Fibroblast of lung (primary cell): ENCODE results near the gene COL2A1. TPM values are rescaled to one million over a fixed set of nuclear protein-coding genes. Genes with fewer than 3 reads are reported as not detected.

Source experiments
- DNase-seq, 2 donors: peaks; one replicate each; pipeline versions ENCODE4 v3.0.0 to v3.0.0-alpha.2; 2010; ENCODE audit warnings: low read depth in 2 of 2
- H2AFZ ChIP-seq: 2 replicates; pipeline ENCODE4 v1.5.1; 2012; ENCODE audit warnings: low read length, control low read depth, inconsistent platforms
- H3K27ac ChIP-seq: 2 replicates; pipeline ENCODE4 v1.5.1; 2011; ENCODE audit warnings: low read length, control low read depth; ENCODE audit not compliant: insufficient read depth
- H3K27me3 ChIP-seq: 2 replicates; pipeline ENCODE4 v1.5.1; 2011; ENCODE audit warnings: mild to moderate bottlenecking, low read length; ENCODE audit not compliant: control insufficient read depth, insufficient read depth
- H3K36me3 ChIP-seq: 2 replicates; pipeline ENCODE4 v1.5.1; 2011; ENCODE audit warnings: low read length; ENCODE audit not compliant: control insufficient read depth, insufficient read depth
- H3K4me1 ChIP-seq: 2 replicates; pipeline ENCODE4 v1.5.1; 2011; ENCODE audit warnings: low read length; ENCODE audit not compliant: control insufficient read depth, insufficient read depth; ENCODE audit errors: extremely low read depth
- H3K4me2 ChIP-seq: 2 replicates; pipeline ENCODE4 v1.5.1; 2011; ENCODE audit warnings: low read length, control low read depth; ENCODE audit not compliant: insufficient read depth; ENCODE audit errors: extremely low read depth
- H3K4me3 ChIP-seq, 4 experiments: fragments of 200-600 bp in 1 of 4; sonication (generic) in 1 of 4; replicated peaks in 1 of 4; 2 replicates each; pipeline ENCODE4 v1.5.1; 2011 to 2016; ENCODE audit warnings: low read length in 4 of 4, low read depth in 3 of 4, mild to moderate bottlenecking in 3 of 4, control low read depth in 2 of 4, inconsistent platforms in 1 of 4, mixed read lengths in 1 of 4; ENCODE audit not compliant: insufficient read depth in 1 of 4; ENCODE audit errors: control extremely low read depth in 1 of 4
- H3K79me2 ChIP-seq: 2 replicates; pipeline ENCODE4 v1.5.1; 2012; ENCODE audit warnings: mild to moderate bottlenecking, low read length, inconsistent platforms; ENCODE audit not compliant: control insufficient read depth, insufficient read depth
- H3K9ac ChIP-seq: 2 replicates; pipeline ENCODE4 v1.5.1; 2011; ENCODE audit warnings: mild to moderate bottlenecking, low read length, control low read depth; ENCODE audit not compliant: insufficient read depth
- H3K9me3 ChIP-seq: 2 replicates; pipeline ENCODE4 v1.5.1; 2012; ENCODE audit warnings: low read depth, low read length; ENCODE audit not compliant: control insufficient read depth, insufficient read depth
- H4K20me1 ChIP-seq: 2 replicates; pipeline ENCODE4 v1.5.1; 2011; ENCODE audit warnings: low read length; ENCODE audit not compliant: control insufficient read depth, insufficient read depth; ENCODE audit errors: extremely low read depth
- EZH2 ChIP-seq: IDR thresholded peaks from 2 replicates; pipeline ENCODE4 v1.5.1; 2012; ENCODE audit warnings: low read length, control low read depth, mild to moderate bottlenecking; ENCODE audit errors: missing control alignments
- polyA plus RNA-seq, 2 donors: library from polyadenylated mRNA; depleted of rRNA in 1 of 2; stranded (reverse) in 1 of 2; unstranded in 1 of 2; fragments of >200 nt; gene quantifications; 2 replicates each; pipeline ENCODE4 v1.2.1, GENCODE V29; 2011 to 2012; ENCODE audit warnings: missing spikeins in 1 of 2
- total RNA-seq: library from RNA; depleted of rRNA; stranded (reverse); fragments of >200 nt; gene quantifications from 2 replicates; pipeline ENCODE4 v1.2.1, GENCODE V29; 2014
- TF ChIP-seq, protein P1 (sequence below), 2 donors: IDR thresholded peaks in 1 of 2; conservative IDR thresholded peaks in 1 of 2; 1 replicate in 1 of 2; 2 replicates in 1 of 2; pipeline ENCODE4 v1.5.1; 2011 to 2012; ENCODE audit warnings: low read length in 2 of 2, control low read depth in 1 of 2, inconsistent platforms in 1 of 2, low read depth in 1 of 2, mild to moderate bottlenecking in 1 of 2

The COL2A1 gene
- total and polyA plus RNA-seq, 2 donors (not counting 1 experiment from before 2014, with no cell fraction given), result not detected

DNA sequence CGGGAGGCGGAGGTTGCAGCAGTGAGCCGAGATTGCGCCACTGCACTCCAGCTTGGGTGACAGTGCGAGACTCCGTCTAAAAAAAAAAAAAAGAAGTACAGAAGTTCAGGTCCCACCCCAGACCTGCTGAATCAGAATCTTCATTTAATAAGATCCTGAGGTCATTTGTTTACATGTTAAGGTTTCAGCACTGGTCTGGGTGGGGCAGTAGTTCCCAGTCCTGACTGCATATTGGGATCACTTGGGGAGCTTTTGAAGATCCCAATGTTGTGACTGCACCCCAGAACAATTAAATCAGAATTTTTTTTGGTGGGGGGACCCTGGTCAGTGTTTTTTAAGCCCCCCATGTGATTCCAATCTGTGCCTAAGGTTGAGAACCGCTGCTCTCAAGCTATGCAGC is 11.7 kb upstream of the COL2A1 start:
- Histone ChIP-seq H3K4me3 (no peak overlapping the region), H3K27me3 (peaks cover 14% of the 10 kb centered on the region), H3K9ac (no peak overlapping the region), H2AFZ (no peak overlapping the region), H4K20me1 (no peaks in the 10 kb centered on the region), H3K27ac (no peak overlapping the region), H3K9me3 (no peaks in the 10 kb centered on the region), H3K4me2 (no peak overlapping the region), H3K4me1 (no peaks in the 10 kb centered on the region), H3K36me3 (no peaks in the 10 kb centered on the region), H3K79me2 (no peaks in the 10 kb centered on the region)
- no peak for DNase-seq
- no peak for TF ChIP-seq EZH2
- TF ChIP-seq, protein P1, sequence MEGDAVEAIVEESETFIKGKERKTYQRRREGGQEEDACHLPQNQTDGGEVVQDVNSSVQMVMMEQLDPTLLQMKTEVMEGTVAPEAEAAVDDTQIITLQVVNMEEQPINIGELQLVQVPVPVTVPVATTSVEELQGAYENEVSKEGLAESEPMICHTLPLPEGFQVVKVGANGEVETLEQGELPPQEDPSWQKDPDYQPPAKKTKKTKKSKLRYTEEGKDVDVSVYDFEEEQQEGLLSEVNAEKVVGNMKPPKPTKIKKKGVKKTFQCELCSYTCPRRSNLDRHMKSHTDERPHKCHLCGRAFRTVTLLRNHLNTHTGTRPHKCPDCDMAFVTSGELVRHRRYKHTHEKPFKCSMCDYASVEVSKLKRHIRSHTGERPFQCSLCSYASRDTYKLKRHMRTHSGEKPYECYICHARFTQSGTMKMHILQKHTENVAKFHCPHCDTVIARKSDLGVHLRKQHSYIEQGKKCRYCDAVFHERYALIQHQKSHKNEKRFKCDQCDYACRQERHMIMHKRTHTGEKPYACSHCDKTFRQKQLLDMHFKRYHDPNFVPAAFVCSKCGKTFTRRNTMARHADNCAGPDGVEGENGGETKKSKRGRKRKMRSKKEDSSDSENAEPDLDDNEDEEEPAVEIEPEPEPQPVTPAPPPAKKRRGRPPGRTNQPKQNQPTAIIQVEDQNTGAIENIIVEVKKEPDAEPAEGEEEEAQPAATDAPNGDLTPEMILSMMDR (conservative IDR thresholded peaks at IDR 0.05 in 1 of 2, IDR thresholded peaks at IDR 0.05 in 1 of 2; ENCODE audit: low read depth in 1 of 2, low read length in 2 of 2), result no peak

DNA sequence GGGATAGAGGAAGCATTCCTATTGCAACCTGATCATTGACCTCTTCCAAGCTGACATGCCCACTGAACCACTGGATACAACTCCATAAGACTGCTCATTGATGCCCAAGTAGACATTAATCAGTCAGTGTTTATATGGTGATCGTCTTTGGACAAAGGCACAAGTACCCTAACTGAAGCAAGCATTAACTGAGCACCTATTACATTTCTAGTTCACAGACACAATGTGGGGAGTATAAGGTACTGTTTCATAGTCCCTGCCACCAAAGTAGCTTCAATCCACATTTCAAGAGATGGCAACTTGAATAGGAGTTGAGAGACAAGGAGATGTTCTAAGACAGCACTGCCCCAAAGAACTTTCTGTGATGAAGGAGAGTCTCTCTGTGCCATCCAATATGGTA is 10.9 kb upstream of the COL2A1 start:
- Histone ChIP-seq H3K36me3 (no peaks in the 10 kb centered on the region), H3K79me2 (no peaks in the 10 kb centered on the region), H3K9me3 (no peaks in the 10 kb centered on the region), H3K27ac (no peak overlapping the region), H3K4me1 (no peaks in the 10 kb centered on the region), H2AFZ (no peak overlapping the region), H3K4me3 (no peak overlapping the region), H3K4me2 (no peak overlapping the region), H4K20me1 (no peaks in the 10 kb centered on the region), H3K27me3 (peaks cover 22% of the 10 kb centered on the region), H3K9ac (no peak overlapping the region)
- no peak for TF ChIP-seq EZH2
- TF ChIP-seq, protein P1 (conservative IDR thresholded peaks at IDR 0.05 in 1 of 2, IDR thresholded peaks at IDR 0.05 in 1 of 2; ENCODE audit: low read depth in 1 of 2, low read length in 2 of 2), result no peak
- no peak for DNase-seq

- no peaks in the 10 kb centered on the region for H4K20me1 ChIP-seq
- H3K4me1 ChIP-seq, result no peaks in the 10 kb centered on the region
- H3K36me3 ChIP-seq, result no peaks in the 10 kb centered on the region
- H3K27ac ChIP-seq, result no peak overlapping the region
- peaks cover 35% of the 10 kb centered on the region for H3K27me3 ChIP-seq
- no peak overlapping the region for H3K4me2 ChIP-seq
- H3K9me3 ChIP-seq, result no peaks in the 10 kb centered on the region
- no peak for DNase-seq
- no peak overlapping the region for H3K9ac ChIP-seq
- H3K79me2 ChIP-seq, result no peaks in the 10 kb centered on the region
- no peak for TF ChIP-seq EZH2
- TF ChIP-seq, protein P1 (conservative IDR thresholded peaks at IDR 0.05 in 1 of 2, IDR thresholded peaks at IDR 0.05 in 1 of 2; ENCODE audit: low read depth in 1 of 2, low read length in 2 of 2), result no peak
- no peak overlapping the region for H3K4me3 ChIP-seq
- H2AFZ ChIP-seq, result no peak overlapping the region
Measured at GRCh38 chr12:48013287-48013686, 9.0 kb upstream of the COL2A1 start.
